T-helper 1 cell (primary cell): ENCODE results near the gene SNX14.

Experiments
- DNase-seq, 5 donors: peaks; one replicate each; pipeline ENCODE4 v3.0.0-alpha.2; 2012 to 2020

The SNX14 gene

GRCh38 chr6:85460921-85461797 lies 132.5 kb downstream of the SNX14 start:
- peak in 1 of 5 donors; percentile 63 for DNase-seq

GRCh38 chr6:85460154-85460920 lies 133.3 kb downstream of the SNX14 start:
- DNase-seq: no peak

GRCh38 chr6:85459224-85459901 lies 134.3 kb downstream of the SNX14 start:
- no peak for DNase-seq

- no peak for DNase-seq
These were observed 134.9 kb downstream of the SNX14 start for GRCh38 chr6:85458782-85459181.

GRCh38 chr6:85458184-85458583 lies 135.5 kb downstream of the SNX14 start:
- no peak for DNase-seq

GRCh38 chr6:85456782-85457181 lies 136.9 kb downstream of the SNX14 start:
- no peak for DNase-seq
